ENCODE measurements around the gene CRADD. TPM values are rescaled to one million over a fixed set of nuclear protein-coding genes. Genes with fewer than 3 reads are reported as not detected.

The CRADD gene
- total RNA-seq, 6 donors from 2014 or later, result 13.7 to 40.7 (median 29.0) TPM

GRCh38 chr12:93789767-93790166, 112.6 kb downstream of the CRADD start:
- Histone ChIP-seq H3K9me3 (no peaks in the 10 kb centered on the region), H3K4me3 (no peak overlapping the region), H3K27me3 (no peaks in the 10 kb centered on the region), H3K36me3 (no peaks in the 10 kb centered on the region), H3K4me1 (peaks cover 9 to 14% (median 12%) of the 10 kb centered on the region in 4 donors), H3K27ac (no peak overlapping the region)
- no peak for DNase-seq
- TF ChIP-seq POLR2A (IDR thresholded peaks at IDR 0.05) (no peak), CTCF (IDR thresholded peaks at IDR 0.05) (no peak), POLR2AphosphoS5 (IDR thresholded peaks at IDR 0.05) (no peak), EP300 (IDR thresholded peaks at IDR 0.05) (no peak)
- WGBS, 2 donors, result 53 to 67% methylated on average over 1 of the region's 1 CpG
- no peak for ATAC-seq (ENCODE audit: low FRiP score in 2 of 2)

GRCh38 chr12:93790472-93791152, 113.4 kb downstream of the CRADD start:
- H3K27me3 ChIP-seq, result no peaks in the 10 kb centered on the region
- no peaks in the 10 kb centered on the region for H3K9me3 ChIP-seq
- WGBS, 2 donors, result 84 to 86% methylated on average over 5 of the region's 5 CpGs
- no peak overlapping the region for H3K27ac ChIP-seq
- DNase-seq (no peak), ATAC-seq (ENCODE audit: low FRiP score in 2 of 2) (no peak)
- H3K4me1 ChIP-seq, result peaks cover 3 to 7% (median 5%) of the 10 kb centered on the region in 4 donors
- TF ChIP-seq POLR2AphosphoS5 (IDR thresholded peaks at IDR 0.05), result no peak
- no peak overlapping the region for H3K4me3 ChIP-seq
- no peaks in the 10 kb centered on the region for H3K36me3 ChIP-seq

GRCh38 chr12:93793007-93793406, 115.8 kb downstream of the CRADD start:
- H3K4me3 ChIP-seq, result no peak overlapping the region
- H3K9me3 ChIP-seq, result no peaks in the 10 kb centered on the region
- TF ChIP-seq CTCF (IDR thresholded peaks at IDR 0.05) (no peak), POLR2A (IDR thresholded peaks at IDR 0.05) (no peak), EP300 (IDR thresholded peaks at IDR 0.05) (no peak), POLR2AphosphoS5 (IDR thresholded peaks at IDR 0.05) (no peak)
- no peak overlapping the region for H3K27ac ChIP-seq
- no peak for ATAC-seq (ENCODE audit: low FRiP score in 2 of 2)
- no peaks in the 10 kb centered on the region for H3K27me3 ChIP-seq
- no peak for DNase-seq
- H3K4me1 ChIP-seq, result no peaks in the 10 kb centered on the region
- no peaks in the 10 kb centered on the region for H3K36me3 ChIP-seq
- 83 to 87% methylated on average over 3 of the region's 3 CpGs for WGBS, 2 donors

- no peak for TF ChIP-seq POLR2AphosphoS5 (IDR thresholded peaks at IDR 0.05)
- TF ChIP-seq POLR2A (IDR thresholded peaks at IDR 0.05), result no peak
- TF ChIP-seq EP300 (IDR thresholded peaks at IDR 0.05), result no peak
- TF ChIP-seq CTCF (IDR thresholded peaks at IDR 0.05), result no peak
- Histone ChIP-seq H3K4me1 (no peaks in the 10 kb centered on the region), H3K27me3 (no peaks in the 10 kb centered on the region), H3K36me3 (no peaks in the 10 kb centered on the region), H3K27ac (no peak overlapping the region), H3K4me3 (no peak overlapping the region), H3K9me3 (no peaks in the 10 kb centered on the region)
- ATAC-seq (ENCODE audit: low FRiP score in 2 of 2) (no peak), DNase-seq (no peak)
These were observed 116.8 kb downstream of the CRADD start for GRCh38 chr12:93793983-93794382.

GRCh38 chr12:93794738-93795137, 117.6 kb downstream of the CRADD start:
- TF ChIP-seq POLR2AphosphoS5 (IDR thresholded peaks at IDR 0.05), result no peak
- TF ChIP-seq CTCF (IDR thresholded peaks at IDR 0.05), result no peak
- TF ChIP-seq POLR2A (IDR thresholded peaks at IDR 0.05), result no peak
- TF ChIP-seq EP300 (IDR thresholded peaks at IDR 0.05), result no peak
- DNase-seq (no peak), ATAC-seq (ENCODE audit: low FRiP score in 2 of 2) (no peak)
- 88 to 98% methylated on average over 2 of the region's 2 CpGs for WGBS, 2 donors
- Histone ChIP-seq H3K4me1 (no peaks in the 10 kb centered on the region), H3K9me3 (no peaks in the 10 kb centered on the region), H3K27me3 (no peaks in the 10 kb centered on the region), H3K36me3 (no peaks in the 10 kb centered on the region), H3K4me3 (no peak overlapping the region), H3K27ac (no peak overlapping the region)
